GM12878 (cell line): ENCODE measurements around the gene ADPGK. TPM values are rescaled to one million over a fixed set of nuclear protein-coding genes. Genes with fewer than 3 reads are reported as not detected.

Experiments
- ATAC-seq: fragments of 200-7000 bp; cut with Tn5 transposase; 3 replicates; pipeline ENCODE4 v1.9.1; 2020; ENCODE audit warnings: mild to moderate bottlenecking, moderate library complexity
- BruUV-seq: library from RNA; stranded (reverse); fragments of 400-500 nt; replicated peaks from 2 replicates; lab custom pipeline; 2021; lab: Mats Ljungman, UMichigan
- CTCF ChIA-PET: fragments of 300-600 bp; sonication (Branson Sonifier 250); formaldehyde crosslinking; extraction: SDS; loops from one replicate; lab custom pipeline; 2021; ENCODE audit warnings: inconsistent platforms; lab: Yijun Ruan, JAX
- POLR2A ChIA-PET: fragments of 350-600 bp; formaldehyde crosslinking; extraction: SDS; loops from one replicate; lab custom pipeline; 2021; ENCODE audit warnings: inconsistent platforms; lab: Charles Lee
- RAD21 ChIA-PET: fragments of 300-600 bp; sonication (Branson Sonifier 250); formaldehyde crosslinking; loops from one replicate; lab custom pipeline; 2023; ENCODE audit warnings: antibody characterized with exemption; ENCODE audit not compliant: unreplicated experiment; lab: Charles Lee
- SMC1A ChIA-PET: fragments of 300-600 bp; sonication (Branson Sonifier 250); formaldehyde crosslinking; loops from one replicate; lab custom pipeline; 2023; ENCODE audit not compliant: unreplicated experiment, uncharacterized antibody; lab: Charles Lee
- DNase-seq: peaks from one replicate; pipeline ENCODE4 v3.0.0-alpha.2; 2011; ENCODE audit warnings: low read depth, low spot score
- FAIRE-seq: peaks from 3 replicates; lab custom pipeline; 2011; peaks lifted over from hg19 to GRCh38; lab: Jason Lieb, UNC
- H2AFZ ChIP-seq: 2 replicates; pipeline ENCODE4 v1.6.0; 2011; ENCODE audit warnings: low read depth, low read length, control low read depth; ENCODE audit not compliant: control insufficient read depth
- H3K27ac ChIP-seq: 2 replicates; pipeline ENCODE4 v1.5.1; 2011; ENCODE audit warnings: control low read depth; ENCODE audit not compliant: control insufficient read depth, insufficient read depth
- H3K27me3 ChIP-seq, 2 experiments: replicated peaks in 1 of 2; 2 replicates each; pipeline versions ENCODE4 v1.6.0 to v1.6.1; 2011; ENCODE audit warnings: low read length in 1 of 2; ENCODE audit not compliant: control insufficient read depth in 2 of 2, insufficient read depth in 2 of 2
- H3K36me3 ChIP-seq, 2 experiments: 2 replicates each; pipeline ENCODE4 v1.5.1; 2011; ENCODE audit warnings: low read length in 1 of 2; ENCODE audit not compliant: control insufficient read depth in 2 of 2, insufficient read depth in 2 of 2
- H3K4me1 ChIP-seq: 2 replicates; pipeline ENCODE4 v1.6.1; 2011; ENCODE audit warnings: mild to moderate bottlenecking, low read length, moderate library complexity, mixed read lengths; ENCODE audit not compliant: control insufficient read depth, insufficient read depth
- H3K4me2 ChIP-seq: 2 replicates; pipeline ENCODE4 v1.6.0; 2011; ENCODE audit warnings: control low read depth; ENCODE audit not compliant: control insufficient read depth, insufficient read depth
- H3K4me3 ChIP-seq: fragments of 200-600 bp; sonication (generic); 2 replicates; pipeline ENCODE4 v1.5.1; 2016
- H3K79me2 ChIP-seq: 2 replicates; pipeline ENCODE4 v1.6.0; 2011; ENCODE audit warnings: low read length; ENCODE audit not compliant: control insufficient read depth, insufficient read depth
- H3K9ac ChIP-seq: 2 replicates; pipeline ENCODE4 v1.8.0; 2011; ENCODE audit warnings: low read length, control low read depth, mixed read lengths; ENCODE audit not compliant: control insufficient read depth, insufficient read depth
- H3K9me3 ChIP-seq: replicated peaks from 3 replicates; pipeline ENCODE4 v1.5.1; 2011; ENCODE audit warnings: mild to moderate bottlenecking, low read length; ENCODE audit not compliant: control insufficient read depth, insufficient read depth
- H4K20me1 ChIP-seq: 2 replicates; pipeline ENCODE4 v1.6.0; 2011; ENCODE audit not compliant: control insufficient read depth, insufficient read depth
- ATF2 ChIP-seq: IDR thresholded peaks from 2 replicates; pipeline ENCODE4 v1.6.1; 2012; ENCODE audit warnings: low read length, inconsistent platforms
- ATF7 ChIP-seq: fragments of 450-650 bp; IDR thresholded peaks from 2 replicates; pipeline ENCODE4 v1.6.1; 2016; ENCODE audit warnings: low read depth, mild to moderate bottlenecking
- BHLHE40 ChIP-seq, 2 experiments: fragments of 450-650 bp in 1 of 2; IDR thresholded peaks; 2 replicates each; pipeline ENCODE4 v1.6.1; 2011 to 2017; ENCODE audit warnings: low read depth in 2 of 2, borderline replicate concordance in 1 of 2, improper control_type of control experiment in 1 of 2, low read length in 1 of 2, mild to moderate bottlenecking in 1 of 2
- CREB1 ChIP-seq: IDR thresholded peaks from 2 replicates; pipeline ENCODE4 v1.6.1; 2012; ENCODE audit warnings: low read depth, mild to moderate bottlenecking, inconsistent platforms
- HDGF ChIP-seq: fragments of 450-650 bp; IDR thresholded peaks from 2 replicates; pipeline ENCODE4 v1.6.1; 2016; ENCODE audit warnings: antibody characterized with exemption
- IRF4 ChIP-seq: IDR thresholded peaks from 2 replicates; pipeline ENCODE4 v1.6.1; 2011; ENCODE audit warnings: low read depth, low read length
- KDM1A ChIP-seq: fragments of 200-600 bp; sonication (generic); IDR thresholded peaks from 2 replicates; pipeline ENCODE4 v1.6.1; 2016; ENCODE audit warnings: borderline replicate concordance
- MAX ChIP-seq: IDR thresholded peaks from 2 replicates; pipeline ENCODE4 v1.6.1; 2012; ENCODE audit warnings: low read depth, low read length, improper control_type of control experiment
- NBN ChIP-seq: fragments of 450-650 bp; IDR thresholded peaks from 2 replicates; pipeline ENCODE4 v1.6.1; 2016
- NR2F1 ChIP-seq: fragments of 450-650 bp; conservative IDR thresholded peaks from 2 replicates; pipeline ENCODE4 v1.6.1; 2017; ENCODE audit warnings: mild to moderate bottlenecking
- PAX5 ChIP-seq: IDR thresholded peaks from 2 replicates; pipeline ENCODE4 v1.6.1; 2011; ENCODE audit warnings: low read depth, low read length, borderline replicate concordance
- PKNOX1 ChIP-seq: fragments of 450-650 bp; IDR thresholded peaks from 2 replicates; pipeline ENCODE4 v1.6.1; 2016; ENCODE audit warnings: mild to moderate bottlenecking
- POLR2AphosphoS5 ChIP-seq: IDR thresholded peaks from 2 replicates; pipeline ENCODE4 v1.6.1; 2011; ENCODE audit warnings: mild to moderate bottlenecking, low read length, inconsistent platforms
- RUNX3 ChIP-seq: IDR thresholded peaks from 2 replicates; pipeline ENCODE4 v1.6.1; 2012; ENCODE audit warnings: low read length, inconsistent platforms
- SKIL ChIP-seq: fragments of 450-650 bp; IDR thresholded peaks from 2 replicates; pipeline ENCODE4 v1.6.1; 2017; ENCODE audit warnings: mild to moderate bottlenecking, low read depth, inconsistent platforms; ENCODE audit not compliant: poor library complexity, severe bottlenecking
- SP1 ChIP-seq: IDR thresholded peaks from one replicate; pipeline ENCODE4 v1.6.1; 2011; ENCODE audit warnings: low read depth, low read length
- SPI1 ChIP-seq: IDR thresholded peaks from 2 replicates; pipeline ENCODE4 v1.6.1; 2011; ENCODE audit warnings: low read depth, mild to moderate bottlenecking, low read length, moderate library complexity, borderline replicate concordance; ENCODE audit not compliant: insufficient read depth
- TCF3 ChIP-seq: IDR thresholded peaks from 2 replicates; pipeline ENCODE4 v1.6.1; 2012; ENCODE audit warnings: low read depth, mild to moderate bottlenecking, low read length, borderline replicate concordance; ENCODE audit not compliant: insufficient read depth
- ZNF384 ChIP-seq: IDR thresholded peaks from 2 replicates; pipeline ENCODE4 v1.6.1; 2012; ENCODE audit warnings: low read depth, mild to moderate bottlenecking, low read length, improper control_type of control experiment, borderline replicate concordance
- WGBS: methylation state at CpG from one replicate; pipeline ENCODE4 v1.1.6; 2016; ENCODE audit warnings: low lambda C conversion rate; ENCODE audit not compliant: insufficient replicate concordance, insufficient coverage; ENCODE audit errors: missing lambda C conversion rate; 5-methylcytosine and 5-hydroxymethylcytosine counted together
- in situ Hi-C: fragments of 300-500 bp; cut with MboI; formaldehyde crosslinking; loops from 9 replicates; pipeline ENCODE4 v1.14.3; 2018; ENCODE audit warnings: mixed read lengths
- intact Hi-C: fragments of 100-400 bp; cut with micrococcal nuclease; formaldehyde crosslinking; loops from one replicate; pipeline ENCODE4 v1.14.2; 2022; ENCODE audit not compliant: unreplicated experiment
- polyA plus RNA-seq, 11 experiments: library from polyadenylated mRNA; depleted of rRNA in 4 of 11; unstranded in 6 of 11; stranded (reverse) in 5 of 11; fragments of >200 nt; fragmentation: Nextera tagmentation in 4 of 11; fragmentation: Illumina TruSeq in 1 of 11; extraction: Ambion mirVana in 4 of 11; extraction: Trizol in 1 of 11; gene quantifications; 1 replicate in 1 of 11; 2 replicates in 10 of 11; pipeline versions ENCODE4 v1.2.1 to v1.2.3, GENCODE V29; 2011 to 2016; ENCODE audit warnings: inconsistent platforms in 2 of 11, missing spikeins in 2 of 11, low read depth in 1 of 11
- total RNA-seq, 4 experiments: library from RNA; depleted of rRNA in 3 of 4; stranded (reverse); fragments of >200 nt in 3 of 4; fragmentation: Illumina TruSeq in 1 of 4; extraction: Trizol in 1 of 4; gene quantifications; 2 replicates each; pipeline versions ENCODE4 v1.2.1 to v1.2.3, GENCODE V29; 2013 to 2021

Gene ADPGK
- total and polyA plus RNA-seq, 10 of the 15 experiments (the other 5 are each of a cell fraction or from before 2014, with no cell fraction given) = 13.8 to 146 (median 56.7) TPM

GRCh38 chr15:72783004-72783639 lies 436 bp downstream of the ADPGK start:
- Histone ChIP-seq H2AFZ (peak overlapping the region; percentile 42), H3K9ac (peak overlapping the region; percentile 97), H3K4me1 (peaks cover 31% of the 10 kb centered on the region), H3K79me2 (peaks cover 53% of the 10 kb centered on the region), H3K27me3 (no peaks in the 10 kb centered on the region), H3K36me3 (0 out of 4 replicates have a peak, but pooled peaks cover 0 to 5% of the 10 kb centered on the region in 2 experiments), H4K20me1 (peaks cover 3% of the 10 kb centered on the region; the same call in 1 of the 2 replicates), H3K4me2 (peak overlapping the region; percentile 94), H3K4me3 (peak overlapping the region; percentile 94), H3K9me3 (no peaks in the 10 kb centered on the region), H3K27ac (peak overlapping the region; percentile 93)
- ChIA-PET SMC1A (interaction anchor here (1.0 to 3.2 kb wide), 4 partner anchors 33 to 63 kb away, joined by 3 to 14 read pairs (median 4); no protein-coding TSS in a partner anchor), CTCF (interaction anchor here (0.9 to 2.1 kb wide), 5 partner anchors 10 to 65 kb away, joined by 3 to 9 read pairs (median 3); no protein-coding TSS in a partner anchor), POLR2A (interaction anchor here (0.6 to 1.2 kb wide), 4 partner anchors 43 to 323 kb away, joined by 3 to 7 read pairs (median 3); no protein-coding TSS in a partner anchor), RAD21 (interaction anchor here (0.6 to 2.1 kb wide), 4 partner anchors 43 to 1261 kb away, joined by 3 to 10 read pairs (median 6); no protein-coding TSS in a partner anchor)
- ATAC-seq (peak; percentile 73), FAIRE-seq (peak; percentile 96), DNase-seq (peak; percentile 43)
- WGBS = 2% methylated on average over 50 of the region's 52 CpGs
- intact Hi-C loops (loop anchor here (2.0 to 10.0 kb wide), 3 partner anchors 41 to 462 kb away; partner anchors contain the start of genes BBS4 and HIGD2B), in situ Hi-C loops (loop anchor here (10.0 kb wide), 1 partner anchor 852 kb away; the partner anchor contains the start of gene NPTN)
- BruUV-seq = TSS peak; percentile 94
- TF ChIP-seq RUNX3 (peak; percentile 86), NBN (peak; percentile 51), PAX5 (0 out of 2 replicates have a peak, but pooled peaks have one; percentile 11), HDGF (peak; percentile 52; the same call in 1 of the 2 replicates), IRF4 (0 out of 2 replicates have a peak, but pooled peaks have one; percentile 26), SP1 (no peak), NR2F1 (no peak; the same call in 1 of the 2 replicates), ATF2 (no peak), ZNF384 (no peak), SPI1 (peak; percentile 81), MAX (no peak), POLR2AphosphoS5 (peak; percentile 15; the same call in 1 of the 2 replicates), TCF3 (no peak), CREB1 (peak; percentile 71; the same call in 1 of the 2 replicates), ATF7 (peak; percentile 67), BHLHE40 (IDR thresholded peaks at IDR 0.05; ENCODE audit: borderline replicate concordance in 1 of 2, low read depth in 2 of 2, low read length in 1 of 2) (peak; percentile 68 to 80; a peak in 3 of 4 replicates), KDM1A (no peak), PKNOX1 (no peak), SKIL (peak; percentile 75)
